GM21825 (cell line): ENCODE results near the gene GTF2F2.

Experiments used
- ATAC-seq: cut with Tn5 transposase; IDR thresholded peaks from one replicate; pipeline ENCODE4 v1.9.1; 2021; ENCODE audit warnings: mild to moderate bottlenecking, moderate library complexity; ENCODE audit not compliant: unreplicated experiment

The GTF2F2 gene

GRCh38 chr13:45120967-45121831 is 889 bp downstream of the GTF2F2 start:
- ATAC-seq, result no peak

- ATAC-seq, result no peak
These were observed 2.6 kb downstream of the GTF2F2 start for GRCh38 chr13:45122941-45123340.

- ATAC-seq, result peak; percentile 73
These were observed 12.2 kb downstream of the GTF2F2 start for GRCh38 chr13:45132369-45133064.

- ATAC-seq, result no peak
These were observed 13.2 kb downstream of the GTF2F2 start for GRCh38 chr13:45133396-45134118.

GRCh38 chr13:45136741-45137504 is 16.6 kb downstream of the GTF2F2 start:
- ATAC-seq, result no peak

- no peak for ATAC-seq
These were observed 17.2 kb downstream of the GTF2F2 start for GRCh38 chr13:45137526-45137925.

GRCh38 chr13:45138282-45138681 is 18.0 kb downstream of the GTF2F2 start:
- no peak for ATAC-seq

- no peak for ATAC-seq
These were observed 21.1 kb downstream of the GTF2F2 start for GRCh38 chr13:45141369-45141768.

GRCh38 chr13:45142440-45143345 is 22.4 kb downstream of the GTF2F2 start:
- ATAC-seq, result no peak

GRCh38 chr13:45143346-45143751 is 23.0 kb downstream of the GTF2F2 start:
- no peak for ATAC-seq

GRCh38 chr13:45149964-45150363 is 29.7 kb downstream of the GTF2F2 start:
- no peak for ATAC-seq

- no peak for ATAC-seq
These were observed 36.5 kb downstream of the GTF2F2 start for GRCh38 chr13:45156565-45157361.

- ATAC-seq, result no peak
These were observed 41.9 kb downstream of the GTF2F2 start for GRCh38 chr13:45162194-45162593.

- ATAC-seq, result no peak
These were observed 42.5 kb downstream of the GTF2F2 start for GRCh38 chr13:45162821-45163220.

- ATAC-seq, result no peak
These were observed 46.5 kb downstream of the GTF2F2 start for GRCh38 chr13:45166858-45167257.

GRCh38 chr13:45167611-45168554 is 47.6 kb downstream of the GTF2F2 start:
- no peak for ATAC-seq

- ATAC-seq, result no peak
These were observed 48.2 kb downstream of the GTF2F2 start for GRCh38 chr13:45168555-45168930.

- no peak for ATAC-seq
These were observed 54.2 kb downstream of the GTF2F2 start for GRCh38 chr13:45174478-45174877.
